Kidney (tissue), 14 donors: Measurements from ENCODE around the gene UGGT2. TPM values are rescaled to one million over a fixed set of nuclear protein-coding genes. Genes with fewer than 3 reads are reported as not detected.
A peak's percentile ranks its signal among the peaks of the same experiment; 100 is the strongest.

ENCODE experiments used
- DNase-seq, 5 donors: peaks; one replicate each; pipeline ENCODE4 v3.0.0-alpha.2; 2013 to 2020
- FAIRE-seq: peaks from 2 replicates; lab custom pipeline; 2012; peaks lifted over from hg19 to GRCh38; lab: Jason Lieb, UNC
- H3K27ac ChIP-seq, 2 donors: one replicate each; pipeline ENCODE4 v1.7.0; 2013; ENCODE audit warnings: low read depth in 2 of 2, low read length in 2 of 2, inconsistent platforms in 1 of 2
- H3K27me3 ChIP-seq: one replicate; pipeline ENCODE4 v1.7.1; 2013; ENCODE audit warnings: low read length, inconsistent platforms; ENCODE audit not compliant: control insufficient read depth, insufficient read depth
- H3K36me3 ChIP-seq, 3 donors: one replicate each; pipeline versions ENCODE4 v1.7.0 to v1.7.1; 2013; ENCODE audit warnings: low read length in 3 of 3, control low read depth in 1 of 3, inconsistent platforms in 1 of 3; ENCODE audit not compliant: insufficient read depth in 3 of 3, control insufficient read depth in 2 of 3
- H3K4me1 ChIP-seq, 3 donors: one replicate each; pipeline versions ENCODE4 v1.7.0 to v1.7.1; 2013; ENCODE audit warnings: low read length in 3 of 3, inconsistent platforms in 1 of 3, low read depth in 1 of 3; ENCODE audit not compliant: control insufficient read depth in 2 of 3, insufficient read depth in 2 of 3
- H3K4me3 ChIP-seq, 3 donors: one replicate each; pipeline versions ENCODE4 v1.7.0 to v1.8.1; 2013; ENCODE audit warnings: low read length in 3 of 3, control low read depth in 1 of 3, inconsistent platforms in 1 of 3
- H3K9ac ChIP-seq, 3 donors: one replicate each; pipeline versions ENCODE4 v1.7.0 to v1.7.1; 2013; ENCODE audit warnings: low read length in 3 of 3, control low read depth in 1 of 3, inconsistent platforms in 1 of 3
- H3K9me3 ChIP-seq, 3 donors: one replicate each; pipeline versions ENCODE4 v1.7.0 to v1.7.1; 2013; ENCODE audit warnings: low read length in 3 of 3, control low read depth in 1 of 3, inconsistent platforms in 1 of 3; ENCODE audit not compliant: control insufficient read depth in 2 of 3, insufficient read depth in 1 of 3
- CTCF ChIP-seq: IDR thresholded peaks from 3 replicates; pipeline ENCODE4 v1.5.1; 2012; ENCODE audit warnings: mild to moderate bottlenecking, moderate library complexity, borderline replicate concordance; ENCODE audit not compliant: insufficient read depth; ENCODE audit errors: extremely low read depth
- intact Hi-C: fragments of 100-400 bp; cut with DNase I; formaldehyde crosslinking; loops from one replicate; pipeline ENCODE4 v1.11.1; 2022
- polyA plus RNA-seq: library from polyadenylated mRNA; stranded (reverse); fragments of 350-450 nt; fragmentation: Illumina TruSeq; extraction: RNeasy Lipid Tissue Mini Kit (QIAGEN cat#74804); gene quantifications from one replicate; pipeline ENCODE4 v1.2.3, GENCODE V29; 2014; ENCODE audit warnings: low read depth, low replicate concordance; ENCODE audit not compliant: insufficient read depth
- total RNA-seq: library from RNA; stranded (reverse); fragmentation: NEBNext Ultra II Directional; extraction: Animal tissue kit (Norgen Biotek cat#: 25700); gene quantifications from one replicate; pipeline ENCODE4 v1.2.1, GENCODE V29; 2021
- donor health status: control.
- donor health status: control.
- donor health status: control.
- donor health status: control.
- donor health status: control.
- donor health status: DM: yes; HTN: yes; CAD: no.
- donor health status: Normal renal cell carcinoma (clear cell type).

The UGGT2 gene
- total and polyA plus RNA-seq, 2 donors from 2014 or later = 10.0 to 31.9 TPM

DNA sequence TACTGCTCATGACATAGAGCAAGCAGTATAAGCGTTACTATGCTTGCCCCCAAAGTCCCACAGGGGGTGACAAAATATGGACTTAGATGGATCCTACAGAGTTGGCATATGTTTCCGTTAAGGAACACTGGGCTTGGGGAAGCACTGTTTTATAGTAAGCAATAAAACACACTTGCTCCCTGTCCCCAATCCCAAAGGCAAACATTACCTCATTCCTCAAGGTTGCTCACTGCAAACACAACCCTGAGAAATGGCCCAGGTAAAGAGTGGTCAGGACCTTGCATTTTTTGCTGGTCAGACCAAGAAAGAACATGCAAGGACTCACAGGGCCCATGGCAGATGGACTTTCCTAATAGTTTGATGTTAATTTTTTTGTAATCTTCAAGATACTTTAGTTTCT is 32.3 kb downstream of the UGGT2 start:
- H3K4me3 ChIP-seq = no peak overlapping the region
- no peak for FAIRE-seq
- intact Hi-C loops = no loop called here

GRCh38 chr13:96020155-96020575 is 33.0 kb downstream of the UGGT2 start:
- no peak overlapping the region for H3K9ac ChIP-seq
- DNase-seq (peak in 4 of 5 donors; percentile 50 to 83 (median 69)), FAIRE-seq (peak; percentile 21)
- peak; percentile 65 for TF ChIP-seq CTCF
- intact Hi-C loops = no loop called here
- H3K27me3 ChIP-seq = no peaks in the 10 kb centered on the region
- no peak overlapping the region for H3K4me3 ChIP-seq
- no peaks in the 10 kb centered on the region for H3K9me3 ChIP-seq
- H3K4me1 ChIP-seq = no peaks in the 10 kb centered on the region
- no peak overlapping the region for H3K27ac ChIP-seq
- peaks cover 0 to 2% (median 0%) of the 10 kb centered on the region in 3 donors for H3K36me3 ChIP-seq

More for the DNA sequence above, 32.3 kb downstream of the UGGT2 start:
- TF ChIP-seq CTCF = no peak
- Histone ChIP-seq H3K9ac (no peak overlapping the region), H3K27ac (no peak overlapping the region), H3K4me1 (no peaks in the 10 kb centered on the region), H3K36me3 (peaks cover 0 to 2% (median 0%) of the 10 kb centered on the region in 3 donors), H3K27me3 (no peaks in the 10 kb centered on the region), H3K9me3 (no peaks in the 10 kb centered on the region)
- no peak for DNase-seq

- intact Hi-C loops = no loop called here
- no peaks in the 10 kb centered on the region for H3K4me1 ChIP-seq
- H3K4me3 ChIP-seq = no peak overlapping the region
- H3K9ac ChIP-seq = no peak overlapping the region
- peaks cover 0 to 2% (median 0%) of the 10 kb centered on the region in 3 donors for H3K36me3 ChIP-seq
- DNase-seq = no peak
- H3K27ac ChIP-seq = no peak overlapping the region
- H3K27me3 ChIP-seq = no peaks in the 10 kb centered on the region
- no peak for FAIRE-seq
- TF ChIP-seq CTCF = no peak
- H3K9me3 ChIP-seq = no peaks in the 10 kb centered on the region
These were observed 35.1 kb downstream of the UGGT2 start for GRCh38 chr13:96018135-96018534.
